Bone marrow (tissue), 2 donors: Measurements from ENCODE around the gene CCND3.
A peak's percentile ranks its signal among the peaks of the same experiment; 100 is the strongest.

ENCODE experiments used
- DNase-seq, 2 donors: peaks; one replicate each; lab custom pipeline; 2025; lab: John Stamatoyannopoulos, UW

Gene CCND3

GRCh38 chr6:41941280-41942066 lies at the start of gene CCND3:
TSS of gene CCND3 (minus strand) at chr6:41941808. CDS start at chr6:41941649, 159 bp downstream.
- peak; percentile 64 to 73 for DNase-seq

- DNase-seq, result no peak
These were observed 44.7 kb upstream of the CCND3 start for GRCh38 chr6:41986339-41986738.

GRCh38 chr6:41984623-41985022 lies 43.0 kb upstream of the CCND3 start:
- DNase-seq, result no peak

- DNase-seq, result no peak
These were observed 35.3 kb upstream of the CCND3 start for GRCh38 chr6:41976794-41977484.

- no peak for DNase-seq
These were observed 33.7 kb upstream of the CCND3 start for GRCh38 chr6:41975276-41975675.

- no peak for DNase-seq
These were observed 32.7 kb upstream of the CCND3 start for GRCh38 chr6:41974281-41974825.

GRCh38 chr6:41972826-41973225 lies 31.2 kb upstream of the CCND3 start:
- no peak for DNase-seq

GRCh38 chr6:41970436-41970846 lies 28.8 kb upstream of the CCND3 start:
- DNase-seq, result peak in 1 of 2 donors; percentile 10

- no peak for DNase-seq
These were observed 26.0 kb upstream of the CCND3 start for GRCh38 chr6:41967312-41968287.

GRCh38 chr6:41966961-41967311 lies 25.3 kb upstream of the CCND3 start:
- DNase-seq, result no peak

GRCh38 chr6:41966214-41966920 lies 24.8 kb upstream of the CCND3 start:
- no peak for DNase-seq

GRCh38 chr6:41965429-41966213 lies 24.0 kb upstream of the CCND3 start:
- no peak for DNase-seq

- DNase-seq, result no peak
These were observed 22.7 kb upstream of the CCND3 start for GRCh38 chr6:41964201-41964887.

- no peak for DNase-seq
These were observed 21.8 kb upstream of the CCND3 start for GRCh38 chr6:41963371-41963770.

GRCh38 chr6:41960028-41960427 lies 18.4 kb upstream of the CCND3 start:
- no peak for DNase-seq

- no peak for DNase-seq
These were observed 16.6 kb upstream of the CCND3 start for GRCh38 chr6:41958022-41958856.

GRCh38 chr6:41957117-41957516 lies 15.5 kb upstream of the CCND3 start:
- no peak for DNase-seq

- DNase-seq, result no peak
These were observed 13.8 kb upstream of the CCND3 start for GRCh38 chr6:41955412-41955811.

- DNase-seq, result no peak
These were observed 13.1 kb upstream of the CCND3 start for GRCh38 chr6:41954668-41955067.
